ENCODE data around the gene PLIN5.
A peak's percentile ranks its signal among the peaks of the same experiment; 100 is the strongest.
"Not testable (repeated sequence)": the region's sequence is repeated elsewhere in the genome, so short reads cannot be mapped to it uniquely, and the experiment has no call there.

The PLIN5 gene

GRCh38 chr19:4568886-4569285 lies 33.9 kb upstream of the PLIN5 start:
- no peak for DNase-seq (ENCODE audit: low read depth in 4 of 4, low spot score in 1 of 4)

GRCh38 chr19:4567584-4568071 lies 32.6 kb upstream of the PLIN5 start:
- DNase-seq (ENCODE audit: low read depth in 4 of 4, low spot score in 1 of 4) = peak; percentile 29 to 45 (median 36)

- DNase-seq (ENCODE audit: low read depth in 4 of 4, low spot score in 1 of 4) = no peak
These were observed 31.5 kb upstream of the PLIN5 start for GRCh38 chr19:4566402-4567051.

GRCh38 chr19:4563562-4563961 lies 28.5 kb upstream of the PLIN5 start:
- DNase-seq (ENCODE audit: low read depth in 4 of 4, low spot score in 1 of 4) = not testable (repeated sequence)

GRCh38 chr19:4562085-4562484 lies 27.1 kb upstream of the PLIN5 start:
- DNase-seq (ENCODE audit: low read depth in 4 of 4, low spot score in 1 of 4) = not testable (repeated sequence)

GRCh38 chr19:4559569-4559968 lies 24.5 kb upstream of the PLIN5 start, which contains the start of gene SEMA6B:
Gene SEMA6B (minus strand): TSS chr19:4559684. CDS start chr19:4558457, 1,227 bp downstream.
- no peak for DNase-seq (ENCODE audit: low read depth in 4 of 4, low spot score in 1 of 4)

- DNase-seq (ENCODE audit: low read depth in 4 of 4, low spot score in 1 of 4) = peak in 1 of 4 experiments; percentile 23
These were observed 23.2 kb upstream of the PLIN5 start for GRCh38 chr19:4557971-4558941.

GRCh38 chr19:4557144-4557970 lies 22.3 kb upstream of the PLIN5 start:
- no peak for DNase-seq (ENCODE audit: low read depth in 4 of 4, low spot score in 1 of 4)

- DNase-seq (ENCODE audit: low read depth in 4 of 4, low spot score in 1 of 4) = no peak
These were observed 21.6 kb upstream of the PLIN5 start for GRCh38 chr19:4556597-4557127.

- no peak for DNase-seq (ENCODE audit: low read depth in 4 of 4, low spot score in 1 of 4)
These were observed 20.9 kb upstream of the PLIN5 start for GRCh38 chr19:4555657-4556561.

GRCh38 chr19:4554717-4555116 lies 19.7 kb upstream of the PLIN5 start:
- no peak for DNase-seq (ENCODE audit: low read depth in 4 of 4, low spot score in 1 of 4)

GRCh38 chr19:4553775-4554174 lies 18.8 kb upstream of the PLIN5 start:
- DNase-seq (ENCODE audit: low read depth in 4 of 4, low spot score in 1 of 4) = no peak

GRCh38 chr19:4553092-4553695 lies 18.2 kb upstream of the PLIN5 start:
- no peak for DNase-seq (ENCODE audit: low read depth in 4 of 4, low spot score in 1 of 4)

GRCh38 chr19:4552525-4552819 lies 17.4 kb upstream of the PLIN5 start:
- no peak for DNase-seq (ENCODE audit: low read depth in 4 of 4, low spot score in 1 of 4)

- no peak for DNase-seq (ENCODE audit: low read depth in 4 of 4, low spot score in 1 of 4)
These were observed 15.5 kb upstream of the PLIN5 start for GRCh38 chr19:4550479-4551050.

GRCh38 chr19:4550018-4550417 lies 15.0 kb upstream of the PLIN5 start:
- DNase-seq (ENCODE audit: low read depth in 4 of 4, low spot score in 1 of 4) = no peak

GRCh38 chr19:4548238-4548584 lies 13.2 kb upstream of the PLIN5 start:
- DNase-seq (ENCODE audit: low read depth in 4 of 4, low spot score in 1 of 4) = no peak

- no peak for DNase-seq (ENCODE audit: low read depth in 4 of 4, low spot score in 1 of 4)
These were observed 12.5 kb upstream of the PLIN5 start for GRCh38 chr19:4547303-4548237.
